Measurements from ENCODE around the gene IL19.

DNA sequence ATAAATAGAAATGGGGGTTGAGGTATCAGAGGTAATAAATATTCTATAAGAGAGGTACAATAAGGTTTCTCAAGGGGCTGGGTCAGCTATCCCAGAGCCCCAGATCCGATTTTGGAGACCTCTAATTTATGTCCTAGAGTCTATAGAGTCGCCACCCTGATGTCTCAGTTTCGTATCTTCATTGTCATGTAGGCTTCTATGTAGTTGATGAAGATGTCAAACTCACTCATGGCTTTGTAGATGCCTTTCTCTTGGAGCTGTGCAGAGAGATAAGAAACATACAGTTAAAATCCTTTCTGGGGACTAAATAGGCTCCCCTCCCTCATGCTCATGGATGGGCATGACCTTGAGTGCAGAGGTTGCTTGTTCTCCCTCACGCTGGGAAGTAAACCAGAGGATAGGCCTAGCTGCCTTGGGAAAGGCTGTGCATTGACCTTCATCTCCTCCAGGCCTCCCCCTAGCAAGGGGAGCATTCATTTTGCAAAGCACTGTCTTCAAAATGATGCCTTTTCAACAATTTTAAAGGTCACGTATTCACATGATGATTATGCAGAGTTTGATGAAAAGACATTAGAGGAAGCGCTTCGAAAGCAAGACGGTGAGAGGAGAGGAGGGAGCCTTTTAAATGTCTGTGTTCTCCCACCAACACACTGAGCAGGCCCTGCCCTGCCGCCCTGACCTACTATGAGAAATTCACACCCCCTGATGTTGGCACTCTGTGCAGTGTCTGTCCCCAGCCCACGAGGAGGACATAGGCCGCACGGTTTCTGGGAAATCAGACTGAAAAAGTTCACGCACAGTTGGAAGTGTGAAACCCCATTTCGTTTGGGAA, 1.9 kb upstream of the IL19 start:
- TF ChIP-seq, protein P1, sequence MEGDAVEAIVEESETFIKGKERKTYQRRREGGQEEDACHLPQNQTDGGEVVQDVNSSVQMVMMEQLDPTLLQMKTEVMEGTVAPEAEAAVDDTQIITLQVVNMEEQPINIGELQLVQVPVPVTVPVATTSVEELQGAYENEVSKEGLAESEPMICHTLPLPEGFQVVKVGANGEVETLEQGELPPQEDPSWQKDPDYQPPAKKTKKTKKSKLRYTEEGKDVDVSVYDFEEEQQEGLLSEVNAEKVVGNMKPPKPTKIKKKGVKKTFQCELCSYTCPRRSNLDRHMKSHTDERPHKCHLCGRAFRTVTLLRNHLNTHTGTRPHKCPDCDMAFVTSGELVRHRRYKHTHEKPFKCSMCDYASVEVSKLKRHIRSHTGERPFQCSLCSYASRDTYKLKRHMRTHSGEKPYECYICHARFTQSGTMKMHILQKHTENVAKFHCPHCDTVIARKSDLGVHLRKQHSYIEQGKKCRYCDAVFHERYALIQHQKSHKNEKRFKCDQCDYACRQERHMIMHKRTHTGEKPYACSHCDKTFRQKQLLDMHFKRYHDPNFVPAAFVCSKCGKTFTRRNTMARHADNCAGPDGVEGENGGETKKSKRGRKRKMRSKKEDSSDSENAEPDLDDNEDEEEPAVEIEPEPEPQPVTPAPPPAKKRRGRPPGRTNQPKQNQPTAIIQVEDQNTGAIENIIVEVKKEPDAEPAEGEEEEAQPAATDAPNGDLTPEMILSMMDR (IDR thresholded peaks at IDR 0.05; ENCODE audit: low read depth, low read length): no peak
- no peak for TF ChIP-seq EZH2phosphoT487 (IDR thresholded peaks at IDR 0.05; ENCODE audit: low read depth)
